Dendritic cell treated with granulocyte-macrophage colony-stimulating factor and Interleukin-4, amounts not matched to agents 40 ng/mL and 50 ng/mL, for 4 days (primary cell): ENCODE data around the gene ADAMTS17.
"Not testable (repeated sequence)": the region's sequence is repeated elsewhere in the genome, so short reads cannot be mapped to it uniquely, and the experiment has no call there.

ENCODE experiments used
- H3K27ac Mint-ChIP-seq: one replicate; pipeline ENCODE4 v1.8.0; 2022; ENCODE audit warnings: mild to moderate bottlenecking, mixed read lengths
- H3K27me3 Mint-ChIP-seq: one replicate; pipeline ENCODE4 v1.8.0; 2022; ENCODE audit warnings: mild to moderate bottlenecking, mixed read lengths
- H3K36me3 Mint-ChIP-seq: one replicate; pipeline ENCODE4 v1.8.0; 2022; ENCODE audit warnings: low read depth, mixed read lengths
- H3K4me1 Mint-ChIP-seq: one replicate; pipeline ENCODE4 v1.8.0; 2022; ENCODE audit warnings: low read depth, mixed read lengths
- H3K4me3 Mint-ChIP-seq: one replicate; pipeline ENCODE4 v1.8.0; 2022; ENCODE audit warnings: mild to moderate bottlenecking, moderate library complexity, mixed read lengths
- H3K9me3 Mint-ChIP-seq: one replicate; pipeline ENCODE4 v1.8.0; 2022; ENCODE audit warnings: mixed read lengths
- intact Hi-C: fragments of 100-400 bp; cut with micrococcal nuclease; formaldehyde crosslinking; loops from one replicate; pipeline ENCODE4 v1.15.0; 2022

The ADAMTS17 gene

DNA sequence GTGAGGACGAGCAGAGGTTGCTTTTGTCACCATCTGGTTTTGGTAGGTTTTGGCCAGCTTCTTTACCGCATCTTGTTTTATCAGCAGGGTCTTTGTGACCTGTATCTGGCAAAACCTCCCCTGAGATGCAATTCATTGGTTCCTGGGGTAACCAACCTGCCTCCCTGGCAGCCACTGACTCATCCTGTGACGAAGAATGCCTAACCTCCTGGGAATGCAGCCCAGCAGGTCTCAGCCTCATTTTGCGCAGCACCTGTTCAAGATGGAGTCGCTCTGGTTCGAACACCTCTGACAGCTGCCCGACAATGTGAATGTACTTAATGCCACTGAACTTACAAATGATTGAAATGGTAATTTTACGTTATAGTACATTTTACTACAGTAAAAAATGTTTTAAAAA, 6.8 kb upstream of the ADAMTS17 start:
- intact Hi-C loops = no loop called here
- peaks cover 9% of the 10 kb centered on the region for H3K9me3 Mint-ChIP-seq
- no peak overlapping the region for H3K4me3 Mint-ChIP-seq
- peaks cover 29% of the 10 kb centered on the region for H3K4me1 Mint-ChIP-seq
- H3K36me3 Mint-ChIP-seq = peaks cover 5% of the 10 kb centered on the region
- no peak overlapping the region for H3K27ac Mint-ChIP-seq
- peaks cover 21% of the 10 kb centered on the region for H3K27me3 Mint-ChIP-seq

DNA sequence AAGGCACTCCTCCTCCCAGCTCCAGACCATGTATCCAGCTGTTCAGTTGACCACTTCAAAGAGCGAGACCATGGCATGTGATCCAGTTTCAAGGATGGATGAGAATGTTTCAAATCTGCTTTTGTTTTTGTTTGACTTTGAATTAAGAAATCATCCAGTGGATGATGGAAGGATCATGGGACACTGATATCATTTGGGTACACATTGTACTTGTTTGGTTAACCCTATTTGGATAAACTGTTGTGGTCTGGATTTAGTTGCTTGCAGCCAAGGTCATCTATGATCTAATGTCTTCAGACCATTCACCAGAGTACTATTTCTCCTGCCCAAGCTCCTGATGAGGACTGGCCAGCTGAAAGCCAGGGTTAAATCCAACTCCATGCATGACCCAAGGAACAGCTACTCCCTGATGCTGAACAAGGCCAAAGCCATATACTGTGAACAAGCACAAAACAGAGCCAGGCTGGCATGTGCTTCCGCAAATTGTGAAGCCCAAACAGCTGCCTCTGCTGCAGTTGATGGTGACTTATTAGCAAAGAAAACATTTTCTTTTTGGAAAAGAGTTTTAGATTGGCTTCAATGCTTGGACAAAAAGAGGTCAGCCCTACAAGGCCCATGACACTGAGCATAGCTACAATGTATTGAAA, 5.2 kb upstream of the ADAMTS17 start:
- Mint-ChIP-seq H3K36me3 (peaks cover 5% of the 10 kb centered on the region), H3K4me1 (peaks cover 29% of the 10 kb centered on the region), H3K9me3 (peaks cover 6% of the 10 kb centered on the region), H3K27me3 (peaks cover 36% of the 10 kb centered on the region), H3K4me3 (no peak overlapping the region), H3K27ac (no peak overlapping the region)
- intact Hi-C loops = no loop called here

DNA sequence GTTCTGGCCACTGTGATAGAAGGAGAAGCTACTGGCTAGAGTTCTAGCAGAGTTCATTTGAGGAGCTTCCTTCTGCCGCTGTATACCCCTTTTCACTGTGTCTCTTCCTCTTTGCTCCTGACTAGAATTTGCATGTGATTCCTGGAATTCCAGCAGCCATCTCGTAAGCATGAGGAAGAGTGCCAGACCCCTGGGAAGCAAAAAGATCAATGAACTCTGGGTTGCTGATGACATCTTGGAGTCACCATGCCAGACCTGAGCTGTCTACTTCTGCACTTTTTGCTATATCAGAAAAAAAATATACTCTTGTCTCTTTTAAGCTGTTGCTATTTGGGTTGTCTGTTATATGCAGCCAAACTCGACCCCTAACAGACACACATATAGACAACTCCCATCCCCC, 3.7 kb upstream of the ADAMTS17 start:
- H3K9me3 Mint-ChIP-seq = no peaks in the 10 kb centered on the region
- H3K4me1 Mint-ChIP-seq = peaks cover 25% of the 10 kb centered on the region
- no peak overlapping the region for H3K4me3 Mint-ChIP-seq
- H3K27me3 Mint-ChIP-seq = peaks cover 40% of the 10 kb centered on the region
- intact Hi-C loops = no loop called here
- H3K27ac Mint-ChIP-seq = peak overlapping the region; percentile 54
- peaks cover 5% of the 10 kb centered on the region for H3K36me3 Mint-ChIP-seq

DNA sequence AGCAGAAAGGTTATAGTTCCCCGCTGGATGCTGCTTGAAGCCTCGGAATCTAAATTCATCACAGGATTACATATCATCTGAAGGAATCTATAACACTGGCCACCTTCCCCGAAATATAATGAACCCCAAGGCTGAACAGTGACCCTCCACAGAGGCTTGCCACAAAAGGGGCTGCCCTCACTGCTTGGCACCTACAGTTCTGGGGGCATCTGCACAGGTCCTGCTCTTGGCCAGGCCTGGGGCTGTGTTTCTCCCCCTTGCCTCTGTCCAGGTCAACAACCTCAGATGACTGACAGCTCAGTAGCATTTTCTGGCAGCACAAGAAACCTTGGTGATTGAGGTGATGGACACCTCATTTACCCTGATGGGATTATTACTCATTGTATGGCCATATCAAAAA, 1.5 kb upstream of the ADAMTS17 start:
- H3K4me1 Mint-ChIP-seq = peaks cover 19% of the 10 kb centered on the region
- peaks cover 60% of the 10 kb centered on the region for H3K27me3 Mint-ChIP-seq
- intact Hi-C loops = no loop called here
- H3K36me3 Mint-ChIP-seq = no peaks in the 10 kb centered on the region
- no peak overlapping the region for H3K4me3 Mint-ChIP-seq
- H3K27ac Mint-ChIP-seq = no peak overlapping the region
- H3K9me3 Mint-ChIP-seq = no peaks in the 10 kb centered on the region

DNA sequence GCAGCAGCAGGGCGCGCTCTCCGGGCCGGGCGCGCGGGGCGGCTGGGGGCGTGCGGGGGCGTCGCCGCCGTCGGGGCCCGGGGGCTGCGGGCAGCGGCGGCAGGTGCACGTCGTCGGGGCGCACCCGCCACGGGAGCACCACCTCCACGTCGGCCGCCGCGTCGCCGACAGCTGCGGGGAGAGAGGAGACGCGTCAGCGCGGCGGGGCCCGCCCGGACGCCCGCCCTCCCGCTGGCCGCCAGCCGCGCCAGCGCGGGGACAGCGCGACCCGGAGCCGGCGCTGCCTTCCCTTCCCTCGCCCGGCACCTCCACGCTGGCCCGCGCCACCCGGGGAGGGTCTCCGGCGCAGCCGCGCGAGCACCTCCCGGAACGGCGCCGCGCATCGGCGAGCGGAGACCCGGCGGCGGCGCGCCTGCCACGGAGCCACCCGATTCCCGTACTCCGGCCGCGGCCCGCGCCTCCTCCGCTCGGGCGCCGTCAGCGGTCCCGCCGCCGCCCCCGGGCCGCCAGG, 481 bp downstream of the ADAMTS17 start:
- peak overlapping the region; percentile 62 for H3K4me3 Mint-ChIP-seq
- H3K9me3 Mint-ChIP-seq = no peaks in the 10 kb centered on the region
- intact Hi-C loops = no loop called here
- no peaks in the 10 kb centered on the region for H3K36me3 Mint-ChIP-seq
- peaks cover 72% of the 10 kb centered on the region for H3K27me3 Mint-ChIP-seq
- no peak overlapping the region for H3K27ac Mint-ChIP-seq
- H3K4me1 Mint-ChIP-seq = peaks cover 18% of the 10 kb centered on the region

DNA sequence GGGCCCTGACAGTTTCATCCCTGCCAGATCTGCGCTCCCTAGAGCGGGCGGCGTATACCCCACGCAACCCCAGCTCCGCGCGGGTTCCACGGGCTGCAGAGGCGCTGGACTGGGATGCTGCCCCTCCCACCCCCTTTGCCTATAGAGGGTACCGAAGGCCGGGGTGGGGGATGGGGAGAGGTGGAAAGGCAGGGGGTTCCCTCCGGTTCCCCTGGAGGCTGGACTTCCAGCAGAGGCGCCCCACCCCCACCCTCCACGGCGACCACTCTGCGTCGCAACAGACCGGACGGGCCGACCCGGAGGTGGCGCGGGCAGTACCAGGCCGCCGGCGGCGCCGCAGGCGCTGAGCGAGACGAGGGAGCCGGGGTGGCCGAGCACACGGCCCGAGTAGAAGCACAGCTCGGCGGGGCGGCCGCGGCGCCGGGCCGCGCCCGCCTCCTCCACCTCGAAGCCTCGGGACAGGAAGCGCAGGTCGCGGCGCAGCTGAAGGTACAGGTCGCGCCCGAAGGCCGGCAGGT, 995 bp downstream of the ADAMTS17 start:
- Mint-ChIP-seq H3K9me3 (no peaks in the 10 kb centered on the region), H3K4me1 (peaks cover 13% of the 10 kb centered on the region), H3K4me3 (peak overlapping the region; percentile 44), H3K27ac (no peak overlapping the region), H3K27me3 (peaks cover 71% of the 10 kb centered on the region), H3K36me3 (no peaks in the 10 kb centered on the region)
- intact Hi-C loops = no loop called here

DNA sequence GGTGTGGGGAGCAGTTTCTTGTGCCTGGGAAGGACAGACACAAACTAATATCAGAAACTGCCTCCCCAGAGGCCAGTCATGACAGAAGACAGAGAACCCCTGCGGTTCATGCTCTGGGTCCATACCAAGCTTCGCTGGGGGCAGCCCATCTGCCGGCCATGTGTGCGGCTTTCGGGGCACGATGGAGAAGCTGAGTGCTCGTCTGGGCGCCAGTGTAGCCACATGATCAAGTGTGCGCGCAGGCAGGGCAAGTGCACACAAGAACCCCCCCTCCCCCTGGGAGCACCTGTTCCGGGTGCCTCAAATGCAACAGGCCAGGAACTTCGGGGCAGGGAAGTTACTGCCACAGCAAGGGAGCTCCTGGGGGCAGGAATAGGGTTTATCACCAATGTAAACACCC, 1.8 kb downstream of the ADAMTS17 start:
- peaks cover 5% of the 10 kb centered on the region for H3K4me1 Mint-ChIP-seq
- peak overlapping the region; percentile 24 for H3K27ac Mint-ChIP-seq
- no peak overlapping the region for H3K4me3 Mint-ChIP-seq
- no peaks in the 10 kb centered on the region for H3K9me3 Mint-ChIP-seq
- no peaks in the 10 kb centered on the region for H3K36me3 Mint-ChIP-seq
- intact Hi-C loops = no loop called here
- peaks cover 74% of the 10 kb centered on the region for H3K27me3 Mint-ChIP-seq

DNA sequence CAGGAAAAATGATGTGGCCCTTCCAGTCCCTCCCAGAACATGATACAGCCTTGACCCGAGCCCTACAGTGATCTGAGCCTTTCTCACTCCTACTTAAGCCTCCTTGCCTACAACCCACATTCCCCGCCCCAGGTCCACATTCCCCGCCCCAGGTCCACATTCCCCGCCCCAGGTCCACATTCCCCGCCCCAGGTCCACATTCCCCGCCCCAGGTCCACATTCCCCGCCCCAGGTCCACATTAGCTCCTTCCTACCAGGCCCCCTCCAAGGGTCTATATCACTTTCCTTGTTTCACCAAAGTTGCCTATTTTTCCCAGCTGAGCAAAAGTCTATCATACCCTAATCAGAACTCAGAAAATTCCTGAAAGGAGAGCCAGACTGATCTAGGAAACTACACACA, 2.3 kb downstream of the ADAMTS17 start:
- H3K27ac Mint-ChIP-seq, H3K4me1 Mint-ChIP-seq, intact Hi-C loops, H3K9me3 Mint-ChIP-seq, H3K4me3 Mint-ChIP-seq, H3K36me3 Mint-ChIP-seq: not testable (repeated sequence)
- peaks cover 76% of the 10 kb centered on the region for H3K27me3 Mint-ChIP-seq

DNA sequence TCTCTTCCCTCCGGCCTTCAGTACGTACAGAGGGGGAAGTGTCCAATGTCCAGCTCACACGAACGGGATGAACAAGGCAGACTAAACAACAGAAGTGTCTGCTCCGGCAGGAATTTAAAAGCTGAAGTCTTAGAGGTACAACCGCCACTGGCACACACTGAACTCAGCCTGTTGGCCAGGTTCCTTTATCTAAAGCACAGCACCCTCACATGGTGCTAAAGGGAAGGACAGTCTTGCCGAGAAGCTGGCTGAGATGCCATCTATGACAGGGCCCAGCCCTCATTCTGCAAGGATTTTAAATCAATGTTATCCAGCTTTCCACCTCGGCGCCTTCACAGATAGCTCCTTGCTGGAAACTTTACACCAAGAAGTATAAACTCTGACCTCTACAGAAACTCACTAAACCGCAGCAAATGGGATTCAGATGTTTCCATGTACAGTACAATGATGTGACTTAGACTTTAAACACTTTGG, 2.8 kb downstream of the ADAMTS17 start:
- Mint-ChIP-seq H3K36me3 (no peaks in the 10 kb centered on the region), H3K27ac (no peak overlapping the region), H3K27me3 (peaks cover 74% of the 10 kb centered on the region), H3K4me3 (no peak overlapping the region), H3K4me1 (no peaks in the 10 kb centered on the region), H3K9me3 (no peaks in the 10 kb centered on the region)
- intact Hi-C loops = no loop called here

DNA sequence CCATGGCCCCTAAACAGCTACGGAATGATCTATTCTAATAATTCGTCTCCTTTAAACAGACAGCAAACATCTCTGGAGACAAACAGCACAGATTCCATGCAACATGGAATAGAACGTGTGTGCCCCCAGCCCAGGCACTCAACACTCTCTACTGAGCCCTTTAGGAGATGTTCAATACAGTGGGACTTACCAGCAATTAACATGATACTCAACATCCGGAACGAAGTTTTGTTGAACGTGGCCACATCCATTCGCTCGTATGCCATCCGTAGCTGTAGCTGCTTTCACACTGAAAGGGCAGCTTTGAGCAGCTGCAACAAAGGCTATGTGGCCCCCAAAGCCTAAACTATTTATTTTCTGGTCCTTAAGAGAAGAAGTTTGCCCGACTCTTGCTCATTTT, 3.5 kb downstream of the ADAMTS17 start:
- Mint-ChIP-seq H3K36me3 (no peaks in the 10 kb centered on the region), H3K4me1 (no peaks in the 10 kb centered on the region), H3K27ac (no peak overlapping the region), H3K27me3 (peaks cover 72% of the 10 kb centered on the region), H3K9me3 (no peaks in the 10 kb centered on the region), H3K4me3 (no peak overlapping the region)
- intact Hi-C loops = no loop called here

DNA sequence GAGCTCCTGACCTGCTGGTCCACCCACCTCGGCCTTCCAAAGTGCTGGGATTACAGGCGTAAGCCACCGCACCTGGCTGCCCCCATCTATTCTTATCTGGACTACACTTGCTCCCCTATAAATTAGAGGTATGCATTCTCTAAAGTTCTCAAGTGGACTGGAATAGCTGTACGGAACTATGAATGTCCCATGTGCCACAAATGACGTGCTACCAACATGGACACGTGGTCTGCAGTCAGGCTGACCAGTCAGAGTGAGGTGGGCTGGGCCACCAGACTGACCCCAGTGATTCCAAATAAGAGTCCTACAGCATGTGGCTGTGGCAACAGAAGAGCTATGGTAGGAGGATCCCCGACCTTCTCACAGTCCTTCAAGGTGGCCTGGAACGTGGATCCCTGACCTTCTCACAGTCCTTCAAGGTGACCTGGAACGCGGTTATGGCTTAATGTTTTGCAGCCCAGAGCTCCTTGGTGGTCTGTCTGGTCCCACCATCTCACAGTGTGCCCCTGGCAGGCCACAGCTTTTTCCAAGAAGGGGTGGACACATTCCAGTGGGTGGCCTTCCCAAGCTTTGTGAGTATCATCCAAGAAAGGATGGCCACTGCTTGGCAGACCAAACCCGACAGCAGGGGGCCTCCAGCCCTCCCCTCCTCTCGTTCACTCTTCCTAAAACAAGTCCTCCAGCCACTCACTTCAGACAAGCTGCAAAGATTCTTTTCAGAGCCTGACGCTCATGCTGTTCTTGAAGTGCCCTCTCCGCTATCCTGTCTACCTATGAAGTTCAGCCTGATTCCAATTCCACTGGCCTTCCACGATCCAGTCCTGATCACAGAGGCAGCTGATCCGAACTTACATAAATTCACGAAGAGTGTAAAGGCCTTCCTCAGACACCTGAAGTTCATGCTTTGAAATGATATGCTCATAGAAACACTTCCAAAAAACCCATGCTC, 4.4 kb downstream of the ADAMTS17 start:
- no peaks in the 10 kb centered on the region for H3K36me3 Mint-ChIP-seq
- no peaks in the 10 kb centered on the region for H3K4me1 Mint-ChIP-seq
- no peak overlapping the region for H3K27ac Mint-ChIP-seq
- no peaks in the 10 kb centered on the region for H3K9me3 Mint-ChIP-seq
- H3K4me3 Mint-ChIP-seq = no peak overlapping the region
- peaks cover 70% of the 10 kb centered on the region for H3K27me3 Mint-ChIP-seq
- intact Hi-C loops = no loop called here

DNA sequence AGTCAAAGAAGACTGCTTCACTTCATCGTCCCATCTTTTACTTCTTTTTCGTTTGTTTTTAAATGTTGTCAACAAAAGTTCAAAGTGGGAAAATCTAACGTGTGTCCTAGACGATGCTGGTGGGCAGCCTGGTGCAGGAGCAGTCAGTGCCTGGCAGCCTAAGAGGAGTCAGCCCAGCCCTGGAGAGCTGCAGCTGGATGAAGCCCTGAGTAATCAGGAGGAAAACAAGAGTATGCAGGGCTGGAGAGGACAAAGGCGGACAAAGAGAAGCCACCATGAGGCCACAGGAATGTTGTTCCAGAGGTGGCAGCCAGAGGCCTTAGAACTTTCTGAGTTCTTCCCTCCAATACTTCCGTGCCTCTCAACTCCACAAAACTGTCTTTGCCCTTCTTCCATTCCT, 5.7 kb downstream of the ADAMTS17 start:
- Mint-ChIP-seq H3K36me3 (no peaks in the 10 kb centered on the region), H3K27ac (no peak overlapping the region), H3K4me1 (no peaks in the 10 kb centered on the region), H3K27me3 (peaks cover 73% of the 10 kb centered on the region), H3K9me3 (no peaks in the 10 kb centered on the region), H3K4me3 (no peak overlapping the region)
- intact Hi-C loops = no loop called here

DNA sequence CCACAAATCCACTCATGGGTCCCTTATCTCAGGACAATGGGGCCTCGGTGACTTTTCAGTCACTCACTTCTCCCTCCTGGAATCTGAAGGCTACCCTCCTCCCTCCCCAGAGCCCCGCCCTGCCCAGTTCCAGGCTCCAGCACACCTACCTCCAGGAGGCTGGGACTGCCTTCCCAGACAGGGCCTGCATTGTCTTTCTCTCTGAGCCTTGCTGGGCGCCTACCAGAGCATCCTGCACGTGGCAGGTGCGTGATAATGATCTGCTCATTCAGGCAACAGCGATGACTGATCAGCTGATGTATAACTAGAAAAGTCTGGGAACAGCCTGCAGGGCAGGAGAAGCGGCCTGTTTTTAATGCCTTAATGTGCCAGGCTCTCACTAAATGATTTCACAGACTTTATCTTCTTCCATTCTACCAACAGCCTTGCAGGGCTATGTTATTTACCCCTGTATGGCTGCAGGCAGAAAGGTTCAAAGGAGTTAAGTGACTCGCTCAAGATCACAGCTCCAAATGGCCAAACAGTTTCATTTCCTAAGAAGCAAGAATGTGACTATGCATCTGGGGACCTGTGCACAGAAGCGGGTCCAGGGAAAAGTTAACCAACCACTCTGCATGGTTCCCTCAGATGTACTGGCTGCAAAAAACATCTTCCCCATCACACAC, 6.3 kb downstream of the ADAMTS17 start:
- Mint-ChIP-seq H3K9me3 (no peaks in the 10 kb centered on the region), H3K27me3 (peaks cover 75% of the 10 kb centered on the region), H3K27ac (no peak overlapping the region), H3K4me3 (no peak overlapping the region), H3K4me1 (no peaks in the 10 kb centered on the region), H3K36me3 (no peaks in the 10 kb centered on the region)
- intact Hi-C loops = no loop called here

DNA sequence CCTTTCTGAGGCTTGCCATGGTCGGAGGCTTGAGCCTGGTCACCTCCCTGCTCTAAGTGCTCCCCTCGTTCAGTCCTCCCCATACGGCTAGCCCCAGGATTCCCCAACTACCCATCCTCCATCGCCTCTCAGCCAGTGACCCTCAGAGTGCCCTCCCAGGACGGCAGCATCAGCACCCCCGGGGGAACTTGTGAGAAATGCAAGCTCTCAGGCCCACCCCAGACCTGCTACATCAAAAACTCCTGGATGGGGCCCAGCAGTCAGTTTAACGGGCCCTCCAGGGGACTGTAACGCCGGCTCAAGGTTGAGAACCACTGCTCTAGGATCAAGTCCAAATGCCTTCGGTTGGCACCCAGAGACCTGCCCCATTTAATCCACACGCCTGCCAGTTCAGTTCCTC, 6.9 kb downstream of the ADAMTS17 start:
- no peak overlapping the region for H3K4me3 Mint-ChIP-seq
- H3K36me3 Mint-ChIP-seq = no peaks in the 10 kb centered on the region
- H3K4me1 Mint-ChIP-seq = no peaks in the 10 kb centered on the region
- no peak overlapping the region for H3K27ac Mint-ChIP-seq
- no peaks in the 10 kb centered on the region for H3K9me3 Mint-ChIP-seq
- peaks cover 74% of the 10 kb centered on the region for H3K27me3 Mint-ChIP-seq
- intact Hi-C loops = loop anchor here (5.0 kb wide), 1 partner anchor 403 kb away; no protein-coding TSS in a partner anchor
